Nephron progenitor cell (in vitro differentiated cells): ENCODE data around the gene CEP41.

Experiments used
- DNase-seq: peaks from one replicate; pipeline ENCODE4 v3.0.0; 2021
- H3K27ac Mint-ChIP-seq: 2 replicates; pipeline ENCODE4 v1.8.0; 2021; ENCODE audit warnings: mild to moderate bottlenecking, moderate library complexity, mixed read lengths
- H3K27me3 Mint-ChIP-seq: 2 replicates; pipeline ENCODE4 v1.8.0; 2021; ENCODE audit warnings: mild to moderate bottlenecking, low read depth, mixed read lengths; ENCODE audit not compliant: poor library complexity
- H3K36me3 Mint-ChIP-seq: 2 replicates; pipeline ENCODE4 v1.8.0; 2021; ENCODE audit warnings: low read depth, mixed read lengths
- H3K4me1 Mint-ChIP-seq: 2 replicates; pipeline ENCODE4 v1.8.0; 2021; ENCODE audit warnings: mixed read lengths
- H3K4me3 Mint-ChIP-seq: 2 replicates; pipeline ENCODE4 v1.8.0; 2021; ENCODE audit warnings: mild to moderate bottlenecking, moderate library complexity, mixed read lengths
- H3K9me3 Mint-ChIP-seq: 2 replicates; pipeline ENCODE4 v1.8.0; 2021; ENCODE audit warnings: mild to moderate bottlenecking, moderate library complexity, mixed read lengths
- TF ChIP-seq, protein P1 (sequence below): fragments of 200-600 bp; sonication (generic); IDR thresholded peaks from 2 replicates; pipeline ENCODE4 v1.5.0; 2021; ENCODE audit warnings: antibody characterized with exemption

The CEP41 gene

DNA sequence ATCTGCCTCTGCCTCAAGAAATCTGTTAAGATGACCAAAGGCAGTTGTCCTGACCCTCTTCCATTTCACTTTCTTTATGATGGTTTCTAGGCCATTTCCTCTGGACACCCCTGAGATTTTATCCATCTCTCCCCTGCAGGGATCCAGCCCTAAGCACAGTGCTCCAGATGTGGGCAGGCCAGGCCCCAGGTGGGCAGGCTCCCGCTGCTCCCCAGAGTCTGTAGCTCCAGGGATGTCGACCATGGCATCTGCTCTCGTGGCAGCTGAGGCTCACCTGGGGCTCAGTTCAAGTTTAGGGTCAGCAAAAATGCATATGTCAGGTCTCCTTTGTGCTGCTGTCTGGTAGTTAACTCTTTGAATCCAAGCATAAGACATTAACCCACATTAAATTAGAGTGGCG is 11.8 kb downstream of the CEP41 start:
- Mint-ChIP-seq H3K4me1 (peaks cover 30% of the 10 kb centered on the region), H3K36me3 (peaks cover 9% of the 10 kb centered on the region), H3K4me3 (no peak overlapping the region), H3K9me3 (no peaks in the 10 kb centered on the region), H3K27ac (no peak overlapping the region), H3K27me3 (no peaks in the 10 kb centered on the region)
- TF ChIP-seq, protein P1, sequence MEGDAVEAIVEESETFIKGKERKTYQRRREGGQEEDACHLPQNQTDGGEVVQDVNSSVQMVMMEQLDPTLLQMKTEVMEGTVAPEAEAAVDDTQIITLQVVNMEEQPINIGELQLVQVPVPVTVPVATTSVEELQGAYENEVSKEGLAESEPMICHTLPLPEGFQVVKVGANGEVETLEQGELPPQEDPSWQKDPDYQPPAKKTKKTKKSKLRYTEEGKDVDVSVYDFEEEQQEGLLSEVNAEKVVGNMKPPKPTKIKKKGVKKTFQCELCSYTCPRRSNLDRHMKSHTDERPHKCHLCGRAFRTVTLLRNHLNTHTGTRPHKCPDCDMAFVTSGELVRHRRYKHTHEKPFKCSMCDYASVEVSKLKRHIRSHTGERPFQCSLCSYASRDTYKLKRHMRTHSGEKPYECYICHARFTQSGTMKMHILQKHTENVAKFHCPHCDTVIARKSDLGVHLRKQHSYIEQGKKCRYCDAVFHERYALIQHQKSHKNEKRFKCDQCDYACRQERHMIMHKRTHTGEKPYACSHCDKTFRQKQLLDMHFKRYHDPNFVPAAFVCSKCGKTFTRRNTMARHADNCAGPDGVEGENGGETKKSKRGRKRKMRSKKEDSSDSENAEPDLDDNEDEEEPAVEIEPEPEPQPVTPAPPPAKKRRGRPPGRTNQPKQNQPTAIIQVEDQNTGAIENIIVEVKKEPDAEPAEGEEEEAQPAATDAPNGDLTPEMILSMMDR, result no peak
- DNase-seq, result no peak

DNA sequence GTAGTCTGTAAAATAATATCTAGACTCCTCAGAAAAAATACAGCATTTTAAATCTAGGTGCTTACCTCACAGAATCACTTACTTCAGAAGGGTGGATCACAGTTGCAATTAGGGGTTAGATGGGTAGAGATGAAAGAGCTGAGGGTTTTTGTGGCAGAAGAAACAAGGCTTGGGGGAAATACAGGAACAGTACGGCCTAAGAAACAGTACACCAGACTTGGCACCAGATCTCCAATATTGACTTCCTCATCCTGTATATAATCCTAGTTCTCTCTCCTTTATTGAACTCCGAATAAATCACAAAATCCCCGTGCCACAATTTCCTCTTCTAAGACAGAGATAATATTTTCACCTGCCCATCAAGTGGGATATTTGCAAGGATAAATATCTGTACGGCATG is 14.3 kb downstream of the CEP41 start:
- Mint-ChIP-seq H3K9me3 (no peaks in the 10 kb centered on the region), H3K27ac (peak overlapping the region; percentile 26), H3K4me3 (no peak overlapping the region), H3K4me1 (peaks cover 43% of the 10 kb centered on the region), H3K36me3 (peaks cover 13% of the 10 kb centered on the region), H3K27me3 (no peaks in the 10 kb centered on the region)
- no peak for DNase-seq
- TF ChIP-seq, protein P1, result no peak

DNA sequence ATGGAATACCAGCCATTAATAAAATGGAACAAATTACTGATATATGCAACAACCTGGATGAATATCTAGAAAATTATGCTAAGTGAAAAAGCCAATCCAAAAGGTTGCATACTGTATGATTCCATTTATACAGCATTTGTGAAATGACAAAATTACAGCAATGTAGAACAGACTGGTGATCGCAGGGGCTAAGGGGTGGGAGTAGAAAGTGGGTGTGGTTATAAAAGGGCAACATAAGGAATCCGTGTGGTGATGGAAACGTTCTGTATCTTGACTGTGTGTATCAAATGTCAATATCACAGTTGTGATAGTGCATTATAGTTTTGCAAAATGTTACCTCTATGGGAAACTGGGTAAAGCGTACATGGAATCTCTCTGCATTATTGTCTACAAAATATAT is 15.0 kb downstream of the CEP41 start:
- DNase-seq, result no peak

DNA sequence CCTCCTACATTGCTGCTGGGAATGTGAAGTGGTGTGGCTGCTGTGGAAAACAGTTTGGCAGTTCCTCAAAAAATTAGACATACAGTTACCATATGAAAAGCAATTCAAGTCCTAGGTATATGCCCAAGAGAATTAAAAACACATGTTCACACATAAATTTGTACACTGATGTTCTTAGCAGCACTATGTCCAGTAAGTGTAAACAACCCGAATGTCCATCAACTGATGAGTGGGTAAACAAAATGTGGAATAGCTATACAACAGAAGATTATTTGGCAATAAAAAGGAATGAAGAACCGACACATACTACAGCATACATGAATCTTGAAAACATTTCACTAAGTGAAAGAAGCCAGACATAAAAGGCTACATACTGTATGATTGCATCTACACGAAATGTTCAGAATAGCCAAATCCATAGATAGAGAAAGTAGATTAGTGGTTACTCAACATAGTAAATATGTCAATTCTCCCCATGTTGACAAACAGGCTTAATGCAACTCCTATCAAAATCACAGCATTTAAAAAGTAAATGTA is 17.2 kb downstream of the CEP41 start:
- Mint-ChIP-seq H3K36me3 (peaks cover 9% of the 10 kb centered on the region), H3K27ac (no peak overlapping the region), H3K4me3 (no peak overlapping the region), H3K27me3 (no peaks in the 10 kb centered on the region), H3K9me3 (no peaks in the 10 kb centered on the region), H3K4me1 (peaks cover 66% of the 10 kb centered on the region)
- DNase-seq, result no peak
- TF ChIP-seq, protein P1, result no peak

More for the DNA sequence above, 15.0 kb downstream of the CEP41 start:
- H3K4me1 Mint-ChIP-seq, result peaks cover 51% of the 10 kb centered on the region
- peaks cover 13% of the 10 kb centered on the region for H3K36me3 Mint-ChIP-seq
- H3K4me3 Mint-ChIP-seq, result no peak overlapping the region
- H3K27me3 Mint-ChIP-seq, result no peaks in the 10 kb centered on the region
- no peak overlapping the region for H3K27ac Mint-ChIP-seq
- TF ChIP-seq, protein P1, result no peak
- H3K9me3 Mint-ChIP-seq, result no peaks in the 10 kb centered on the region

DNA sequence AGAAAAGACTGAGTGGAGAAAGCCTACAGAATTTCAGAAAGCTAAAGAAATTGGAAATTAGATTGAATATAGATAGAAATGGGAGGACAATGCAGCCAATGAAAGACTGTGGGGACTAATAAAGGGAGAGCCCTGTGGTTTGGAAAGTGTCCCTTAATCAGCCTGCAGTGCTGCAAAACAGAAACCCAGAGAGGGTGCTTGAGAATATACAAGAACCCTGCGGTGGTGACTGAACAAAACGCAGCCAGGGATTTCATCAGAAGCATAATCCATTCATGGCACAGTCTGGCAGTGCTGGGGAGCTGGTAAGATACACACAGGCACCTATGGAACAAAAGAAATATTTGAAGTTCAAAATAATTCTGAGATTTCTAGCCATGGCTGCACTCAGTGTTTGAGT is 19.1 kb downstream of the CEP41 start:
- Mint-ChIP-seq H3K36me3 (peaks cover 9% of the 10 kb centered on the region), H3K9me3 (no peaks in the 10 kb centered on the region), H3K4me3 (no peak overlapping the region), H3K27ac (peak overlapping the region; percentile 50), H3K27me3 (no peaks in the 10 kb centered on the region), H3K4me1 (peaks cover 75% of the 10 kb centered on the region)
- DNase-seq, result no peak
- TF ChIP-seq, protein P1, result no peak

DNA sequence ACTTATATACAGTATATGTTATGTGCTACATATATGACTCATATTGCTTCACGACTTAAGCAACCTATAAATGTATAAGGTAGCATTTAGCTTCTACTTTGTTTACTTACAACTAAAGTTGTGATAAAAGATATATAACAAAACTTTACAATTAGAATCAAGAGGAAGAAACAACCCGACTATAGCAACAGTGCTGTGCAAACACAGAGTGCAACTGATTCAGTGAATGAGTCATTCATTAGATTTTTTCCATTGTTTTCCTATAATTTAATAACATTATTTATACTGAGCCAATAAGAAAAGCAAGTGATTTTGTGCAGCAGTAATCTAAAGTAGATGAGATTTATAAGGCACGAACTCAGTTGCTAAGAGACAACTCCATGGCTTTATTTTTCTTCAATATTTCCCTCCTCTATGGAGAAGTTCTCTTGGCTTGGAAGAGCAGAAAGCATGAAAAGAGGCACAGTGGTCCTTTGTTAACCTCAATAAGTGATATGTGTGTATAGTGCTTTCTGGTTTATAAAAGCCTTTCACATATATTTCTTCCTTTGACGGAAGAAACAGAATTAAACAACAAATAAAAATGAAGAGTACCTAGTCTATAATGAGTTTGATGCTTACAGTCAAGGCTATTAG is 19.8 kb downstream of the CEP41 start:
- H3K27ac Mint-ChIP-seq, result peak overlapping the region; percentile 50
- H3K4me1 Mint-ChIP-seq, result peaks cover 76% of the 10 kb centered on the region
- no peak for DNase-seq
- peaks cover 9% of the 10 kb centered on the region for H3K36me3 Mint-ChIP-seq
- H3K27me3 Mint-ChIP-seq, result no peaks in the 10 kb centered on the region
- no peaks in the 10 kb centered on the region for H3K9me3 Mint-ChIP-seq
- peak overlapping the region; percentile 0 for H3K4me3 Mint-ChIP-seq
- TF ChIP-seq, protein P1, result no peak
